ENCODE results near the gene MDGA2.

- TF ChIP-seq CTCF (IDR thresholded peaks at IDR 0.05; ENCODE audit: insufficient read depth, low read length, poor library complexity, severe bottlenecking) (no peak), EZH2phosphoT487 (conservative IDR thresholded peaks at IDR 0.05; ENCODE audit: low read length) (no peak)
Observed at GRCh38 chr14:47658041-47658440, 17.4 kb downstream of the MDGA2 start.

All from SU-DHL-6 (cell line).